Measurements from ENCODE around the gene SPEG. TPM values are rescaled to one million over a fixed set of nuclear protein-coding genes. Genes with fewer than 3 reads are reported as not detected.

Gene SPEG
- total and polyA plus RNA-seq, 2 of the 13 experiments (the other 11 are each of a cell fraction or from before 2014, with no cell fraction given): 0.18 to 0.24 TPM

DNA sequence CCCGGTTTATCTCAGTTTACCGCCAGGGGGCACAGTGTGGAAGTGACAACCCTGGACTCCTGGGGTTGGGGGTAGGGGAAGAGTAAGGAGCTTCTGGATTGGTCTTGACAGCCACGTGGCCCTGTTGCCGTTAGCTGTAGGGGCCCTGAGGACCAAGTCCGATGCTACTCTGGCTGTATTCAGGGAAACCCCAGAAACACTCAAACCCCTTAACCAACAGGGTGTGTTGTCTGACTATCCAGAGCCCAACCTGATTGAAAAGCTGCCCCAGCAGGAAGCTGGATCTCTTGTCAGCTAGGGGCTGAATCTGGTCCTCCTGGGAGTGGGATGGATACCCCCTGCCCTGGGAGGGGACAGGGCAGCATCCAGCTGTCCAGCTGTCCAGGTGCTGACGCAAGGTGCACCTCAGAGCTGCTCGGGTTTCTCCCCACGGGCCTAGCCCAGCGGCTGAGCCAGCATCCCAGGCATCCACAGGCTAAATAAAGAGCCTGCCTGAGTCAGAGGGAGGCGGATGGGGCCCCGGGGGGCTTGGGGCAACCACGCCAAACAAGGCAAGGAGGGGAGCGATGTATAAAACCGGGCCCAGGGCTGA is 61.0 kb downstream of the SPEG start (continued):
- no peak for TF ChIP-seq CBFB (CRISPR knock-in tag; IDR thresholded peaks at IDR 0.05)
- TF ChIP-seq RAD21 (CRISPR knock-in tag; IDR thresholded peaks at IDR 0.05): peak; percentile 77; the same call in 1 of the 2 replicates
- TF ChIP-seq MEIS1 (CRISPR knock-in tag; IDR thresholded peaks at IDR 0.05; ENCODE audit: borderline replicate concordance): no peak
- no peak for TF ChIP-seq ARNTL (CRISPR knock-in tag; IDR thresholded peaks at IDR 0.05)
- TF ChIP-seq KLF11 (CRISPR knock-in tag; IDR thresholded peaks at IDR 0.05): no peak
- TF ChIP-seq HNF4A (CRISPR knock-in tag; IDR thresholded peaks at IDR 0.05): no peak
- TF ChIP-seq SNAI1 (CRISPR knock-in tag; IDR thresholded peaks at IDR 0.05; ENCODE audit: borderline replicate concordance): no peak
- TF ChIP-seq, protein P1, sequence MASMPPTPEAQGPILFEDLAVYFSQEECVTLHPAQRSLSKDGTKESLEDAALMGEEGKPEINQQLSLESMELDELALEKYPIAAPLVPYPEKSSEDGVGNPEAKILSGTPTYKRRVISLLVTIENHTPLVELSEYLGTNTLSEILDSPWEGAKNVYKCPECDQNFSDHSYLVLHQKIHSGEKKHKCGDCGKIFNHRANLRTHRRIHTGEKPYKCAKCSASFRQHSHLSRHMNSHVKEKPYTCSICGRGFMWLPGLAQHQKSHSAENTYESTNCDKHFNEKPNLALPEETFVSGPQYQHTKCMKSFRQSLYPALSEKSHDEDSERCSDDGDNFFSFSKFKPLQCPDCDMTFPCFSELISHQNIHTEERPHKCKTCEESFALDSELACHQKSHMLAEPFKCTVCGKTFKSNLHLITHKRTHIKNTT (CRISPR knock-in tag; IDR thresholded peaks at IDR 0.05): no peak
- TF ChIP-seq, protein P2, sequence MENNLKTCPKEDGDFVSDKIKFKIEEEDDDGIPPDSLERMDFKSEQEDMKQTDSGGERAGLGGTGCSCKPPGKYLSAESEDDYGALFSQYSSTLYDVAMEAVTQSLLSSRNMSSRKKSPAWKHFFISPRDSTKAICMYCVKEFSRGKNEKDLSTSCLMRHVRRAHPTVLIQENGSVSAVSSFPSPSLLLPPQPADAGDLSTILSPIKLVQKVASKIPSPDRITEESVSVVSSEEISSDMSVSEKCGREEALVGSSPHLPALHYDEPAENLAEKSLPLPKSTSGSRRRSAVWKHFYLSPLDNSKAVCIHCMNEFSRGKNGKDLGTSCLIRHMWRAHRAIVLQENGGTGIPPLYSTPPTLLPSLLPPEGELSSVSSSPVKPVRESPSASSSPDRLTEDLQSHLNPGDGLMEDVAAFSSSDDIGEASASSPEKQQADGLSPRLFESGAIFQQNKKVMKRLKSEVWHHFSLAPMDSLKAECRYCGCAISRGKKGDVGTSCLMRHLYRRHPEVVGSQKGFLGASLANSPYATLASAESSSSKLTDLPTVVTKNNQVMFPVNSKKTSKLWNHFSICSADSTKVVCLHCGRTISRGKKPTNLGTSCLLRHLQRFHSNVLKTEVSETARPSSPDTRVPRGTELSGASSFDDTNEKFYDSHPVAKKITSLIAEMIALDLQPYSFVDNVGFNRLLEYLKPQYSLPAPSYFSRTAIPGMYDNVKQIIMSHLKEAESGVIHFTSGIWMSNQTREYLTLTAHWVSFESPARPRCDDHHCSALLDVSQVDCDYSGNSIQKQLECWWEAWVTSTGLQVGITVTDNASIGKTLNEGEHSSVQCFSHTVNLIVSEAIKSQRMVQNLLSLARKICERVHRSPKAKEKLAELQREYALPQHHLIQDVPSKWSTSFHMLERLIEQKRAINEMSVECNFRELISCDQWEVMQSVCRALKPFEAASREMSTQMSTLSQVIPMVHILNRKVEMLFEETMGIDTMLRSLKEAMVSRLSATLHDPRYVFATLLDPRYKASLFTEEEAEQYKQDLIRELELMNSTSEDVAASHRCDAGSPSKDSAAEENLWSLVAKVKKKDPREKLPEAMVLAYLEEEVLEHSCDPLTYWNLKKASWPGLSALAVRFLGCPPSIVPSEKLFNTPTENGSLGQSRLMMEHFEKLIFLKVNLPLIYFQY (CRISPR knock-in tag; IDR thresholded peaks at IDR 0.05; ENCODE audit: borderline replicate concordance): 0 out of 2 replicates have a peak, but pooled peaks have one; percentile 14
- TF ChIP-seq IRX3 (CRISPR knock-in tag; IDR thresholded peaks at IDR 0.05; ENCODE audit: borderline replicate concordance, low read depth): no peak
- TF ChIP-seq MTF2 (CRISPR knock-in tag; IDR thresholded peaks at IDR 0.05; ENCODE audit: borderline replicate concordance): peak; percentile 26; the same call in 1 of the 2 replicates
- TF ChIP-seq, protein P3, sequence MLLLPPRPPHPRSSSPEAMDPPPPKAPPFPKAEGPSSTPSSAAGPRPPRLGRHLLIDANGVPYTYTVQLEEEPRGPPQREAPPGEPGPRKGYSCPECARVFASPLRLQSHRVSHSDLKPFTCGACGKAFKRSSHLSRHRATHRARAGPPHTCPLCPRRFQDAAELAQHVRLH (CRISPR knock-in tag; IDR thresholded peaks at IDR 0.05; ENCODE audit: borderline replicate concordance, low read depth): no peak
- TF ChIP-seq KLF13 (CRISPR knock-in tag; IDR thresholded peaks at IDR 0.05): no peak
- TF ChIP-seq ZNF841 (CRISPR knock-in tag; IDR thresholded peaks at IDR 0.05; ENCODE audit: borderline replicate concordance): no peak
- TF ChIP-seq ZNF121 (CRISPR knock-in tag; IDR thresholded peaks at IDR 0.05): no peak
- TF ChIP-seq ZNF883 (CRISPR knock-in tag; IDR thresholded peaks at IDR 0.05; ENCODE audit: not compliant biosample characterization): no peak
- no peak for TF ChIP-seq YY1 (IDR thresholded peaks at IDR 0.05; ENCODE audit: insufficient read depth, insufficient replicate concordance, low read depth, low read length)
- TF ChIP-seq ZNF264 (CRISPR knock-in tag; IDR thresholded peaks at IDR 0.05): no peak
- no peak for TF ChIP-seq ARNT2 (CRISPR knock-in tag; IDR thresholded peaks at IDR 0.05; ENCODE audit: low read depth)
- no peak for TF ChIP-seq HNRNPUL1 (IDR thresholded peaks at IDR 0.05; ENCODE audit: low read depth, low read length)
- TF ChIP-seq, protein P4, sequence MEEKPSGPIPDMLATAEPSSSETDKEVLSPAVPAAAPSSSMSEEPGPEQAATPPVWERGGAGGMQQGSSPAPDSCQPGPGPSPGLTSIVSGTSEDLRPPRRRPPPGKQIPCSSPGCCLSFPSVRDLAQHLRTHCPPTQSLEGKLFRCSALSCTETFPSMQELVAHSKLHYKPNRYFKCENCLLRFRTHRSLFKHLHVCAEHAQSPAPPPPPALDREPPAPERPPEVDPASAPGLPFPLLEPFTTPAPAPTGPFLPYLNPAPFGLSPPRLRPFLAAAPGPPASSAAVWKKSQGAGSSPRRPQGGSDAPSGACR (CRISPR knock-in tag; IDR thresholded peaks at IDR 0.05): no peak
- peak; percentile 34; the same call in 1 of the 2 replicates for TF ChIP-seq MXD4 (CRISPR knock-in tag; IDR thresholded peaks at IDR 0.05)
- TF ChIP-seq ZNF20 (CRISPR knock-in tag; IDR thresholded peaks at IDR 0.05): no peak
- TF ChIP-seq RBM22 (optimal IDR thresholded peaks at IDR 0.05; ENCODE audit: low read length): no peak
